H9 (cell line): ENCODE data around the gene PIPOX. TPM values are rescaled to one million over a fixed set of nuclear protein-coding genes. Genes with fewer than 3 reads are reported as not detected.

Source experiments
- DNase-seq: peaks from one replicate; pipeline ENCODE4 v3.0.0-alpha.2; 2017
- H2AFZ ChIP-seq: one replicate; pipeline ENCODE4 v1.6.1; 2013; ENCODE audit warnings: mild to moderate bottlenecking, low read length, control low read depth, moderate library complexity
- H2AK5ac ChIP-seq: 2 replicates; pipeline ENCODE4 v1.6.1; 2013; ENCODE audit warnings: low read length, control low read depth, mixed read lengths; ENCODE audit not compliant: insufficient read length
- H2BK120ac ChIP-seq: one replicate; pipeline ENCODE4 v1.6.1; 2013; ENCODE audit warnings: low read depth, mild to moderate bottlenecking, low read length, control low read depth, inconsistent platforms; ENCODE audit not compliant: poor library complexity, severe bottlenecking
- H2BK12ac ChIP-seq: 2 replicates; pipeline ENCODE4 v1.6.1; 2013; ENCODE audit warnings: low read length, control low read depth, mixed read lengths, low read depth; ENCODE audit not compliant: insufficient read length
- H2BK15ac ChIP-seq: 2 replicates; pipeline ENCODE4 v1.6.1; 2013; ENCODE audit warnings: low read depth, low read length, control low read depth
- H2BK20ac ChIP-seq: one replicate; pipeline ENCODE4 v1.6.1; 2013; ENCODE audit warnings: low read depth, mild to moderate bottlenecking, low read length, control low read depth, inconsistent platforms; ENCODE audit not compliant: poor library complexity, severe bottlenecking
- H2BK5ac ChIP-seq: 2 replicates; pipeline ENCODE4 v1.6.1; 2013; ENCODE audit warnings: low read length, control low read depth, mixed read lengths; ENCODE audit not compliant: insufficient read length
- H3K14ac ChIP-seq: 2 replicates; pipeline ENCODE4 v1.6.1; 2013; ENCODE audit warnings: low read length, control low read depth; ENCODE audit not compliant: insufficient read depth
- H3K18ac ChIP-seq: 2 replicates; pipeline ENCODE4 v1.6.1; 2013; ENCODE audit warnings: low read depth, mild to moderate bottlenecking, mixed read lengths, low read length, control low read depth; ENCODE audit not compliant: insufficient read length
- H3K23ac ChIP-seq: 2 replicates; pipeline ENCODE4 v1.6.1; 2013; ENCODE audit warnings: low read length, control low read depth, mixed read lengths, low read depth; ENCODE audit not compliant: insufficient read length
- H3K23me2 ChIP-seq: 2 replicates; pipeline ENCODE4 v1.6.1; 2013; ENCODE audit warnings: low read depth, mild to moderate bottlenecking, mixed read lengths, low read length, control low read depth; ENCODE audit not compliant: insufficient read length, poor library complexity, severe bottlenecking
- H3K27ac ChIP-seq: 2 replicates; pipeline ENCODE4 v1.5.1; 2013; ENCODE audit warnings: low read length, control low read depth, mixed read lengths, low read depth; ENCODE audit not compliant: insufficient read length
- H3K27me3 ChIP-seq: 2 replicates; pipeline ENCODE4 v1.6.1; 2013; ENCODE audit warnings: low read length, control low read depth, inconsistent platforms; ENCODE audit not compliant: insufficient read depth
- H3K4ac ChIP-seq: 2 replicates; pipeline ENCODE4 v1.6.1; 2013; ENCODE audit warnings: low read depth, mild to moderate bottlenecking, control low read depth, inconsistent platforms, low read length, moderate library complexity
- H3K4me1 ChIP-seq: 2 replicates; pipeline ENCODE4 v1.6.1; 2013; ENCODE audit warnings: low read length, control low read depth, inconsistent platforms; ENCODE audit not compliant: insufficient read depth
- H3K4me2 ChIP-seq: 2 replicates; pipeline ENCODE4 v1.6.1; 2013; ENCODE audit warnings: low read length, control low read depth, mixed read lengths; ENCODE audit not compliant: insufficient read length, insufficient read depth
- H3K56ac ChIP-seq: 2 replicates; pipeline ENCODE4 v1.6.1; 2013; ENCODE audit warnings: low read depth, mild to moderate bottlenecking, mixed read lengths, low read length, control low read depth; ENCODE audit not compliant: insufficient read length
- H3K79me1 ChIP-seq: 2 replicates; pipeline ENCODE4 v1.6.1; 2013; ENCODE audit warnings: low read depth, mild to moderate bottlenecking, moderate library complexity, low read length, control low read depth, inconsistent platforms; ENCODE audit not compliant: insufficient read depth, poor library complexity, severe bottlenecking
- H3K79me2 ChIP-seq: 2 replicates; pipeline ENCODE4 v1.6.1; 2013; ENCODE audit warnings: low read length, control low read depth, inconsistent platforms; ENCODE audit not compliant: insufficient read depth
- H3K9ac ChIP-seq: 2 replicates; pipeline ENCODE4 v1.6.1; 2013; ENCODE audit warnings: low read length, control low read depth, mixed read lengths; ENCODE audit not compliant: insufficient read length; ENCODE audit errors: extremely low read depth
- H3K9me3 ChIP-seq: one replicate; pipeline ENCODE4 v1.6.1; 2013; ENCODE audit warnings: low read depth, low read length, inconsistent platforms; ENCODE audit not compliant: control insufficient read depth
- H3T11ph ChIP-seq: one replicate; pipeline ENCODE4 v1.6.1; 2013; ENCODE audit warnings: mild to moderate bottlenecking, low read length, control low read depth, inconsistent platforms
- H4K20me1 ChIP-seq: one replicate; pipeline ENCODE4 v1.6.1; 2013; ENCODE audit not compliant: control insufficient read depth, insufficient read length, insufficient read depth
- H4K5ac ChIP-seq: 2 replicates; pipeline ENCODE4 v1.6.1; 2013; ENCODE audit warnings: low read depth, mild to moderate bottlenecking, mixed read lengths, low read length, control low read depth; ENCODE audit not compliant: insufficient read length
- H4K8ac ChIP-seq: replicated peaks from 2 replicates; pipeline ENCODE4 v1.6.1; 2013; ENCODE audit warnings: low read length, control low read depth, mixed read lengths, low read depth; ENCODE audit not compliant: insufficient read length
- H4K91ac ChIP-seq: 2 replicates; pipeline ENCODE4 v1.6.1; 2013; ENCODE audit warnings: low read depth, mild to moderate bottlenecking, moderate library complexity, mixed read lengths, low read length, control low read depth; ENCODE audit not compliant: insufficient read length
- H3K27ac Mint-ChIP-seq, 3 experiments: 2 replicates in 2 of 3; 3 replicates in 1 of 3; pipeline ENCODE4 v1.8.0; 2020 to 2021; ENCODE audit warnings: mixed read lengths in 3 of 3, mild to moderate bottlenecking in 1 of 3, moderate library complexity in 1 of 3
- H3K27me3 Mint-ChIP-seq: 2 replicates; pipeline ENCODE4 v1.8.0; 2021; ENCODE audit warnings: low read depth, mild to moderate bottlenecking, moderate library complexity, mixed read lengths
- H3K36me3 Mint-ChIP-seq, 3 experiments: 2 replicates in 2 of 3; 3 replicates in 1 of 3; pipeline ENCODE4 v1.8.0; 2020 to 2021; ENCODE audit warnings: low read depth in 3 of 3, mixed read lengths in 3 of 3; ENCODE audit not compliant: insufficient read depth in 1 of 3
- H3K4me1 Mint-ChIP-seq, 2 experiments: 2 replicates each; pipeline ENCODE4 v1.8.0; 2020; ENCODE audit warnings: mixed read lengths in 2 of 2
- H3K4me3 Mint-ChIP-seq, 2 experiments: 2 replicates in 1 of 2; 3 replicates in 1 of 2; pipeline ENCODE4 v1.8.0; 2020 to 2021; ENCODE audit warnings: mild to moderate bottlenecking in 2 of 2, mixed read lengths in 2 of 2, moderate library complexity in 1 of 2
- H3K9me3 Mint-ChIP-seq, 2 experiments: 2 replicates in 1 of 2; 3 replicates in 1 of 2; pipeline ENCODE4 v1.8.0; 2020; ENCODE audit warnings: mild to moderate bottlenecking in 2 of 2, mixed read lengths in 2 of 2, moderate library complexity in 1 of 2
- CTCF ChIP-seq: fragments of 200-600 bp; sonication (generic); conservative IDR thresholded peaks from 3 replicates; pipeline ENCODE4 v1.8.0; 2021; ENCODE audit warnings: antibody characterized with exemption, mild to moderate bottlenecking
- WGBS: extraction: QIAGEN DNeasy Blood & Tissue Kit; methylation state at CpG from one replicate; pipeline ENCODE4 v1.1.7; 2013; ENCODE audit warnings: missing lambda C conversion rate, low lambda C conversion rate, mixed read lengths; ENCODE audit not compliant: insufficient read length; ENCODE audit errors: extremely low coverage; 5-methylcytosine and 5-hydroxymethylcytosine counted together
- total RNA-seq: library from RNA; stranded (reverse); gene quantifications from 2 replicates; pipeline ENCODE4 v1.2.1, GENCODE V29; 2021

PIPOX gene
- total RNA-seq, 1 experiment from 2014 or later, result 30.1 TPM

GRCh38 chr17:29041571-29041970 is 1.4 kb upstream of the PIPOX start:
- Histone ChIP-seq H4K20me1 (no peaks in the 10 kb centered on the region), H3K18ac (no peak overlapping the region), H3K56ac (no peak overlapping the region), H3K27me3 (no peaks in the 10 kb centered on the region), H2BK5ac (no peak overlapping the region), H3K4ac (no peak overlapping the region), H2BK12ac (no peak overlapping the region), H2BK15ac (no peak overlapping the region), H4K5ac (no peak overlapping the region), H4K8ac (no peak overlapping the region), H2BK120ac (no peak overlapping the region), H3T11ph (no peak overlapping the region), H2AK5ac (no peak overlapping the region), H3K4me1 (peaks cover 19% of the 10 kb centered on the region), H3K9me3 (no peaks in the 10 kb centered on the region), H2AFZ (no peak overlapping the region), H3K14ac (no peak overlapping the region), H4K91ac (no peak overlapping the region), H3K23ac (no peak overlapping the region), H3K4me2 (no peak overlapping the region), H3K79me1 (no peaks in the 10 kb centered on the region), H3K27ac (peak overlapping the region; percentile 6), H3K23me2 (peaks cover 6% of the 10 kb centered on the region), H2BK20ac (no peak overlapping the region), H3K9ac (no peak overlapping the region), H3K79me2 (no peaks in the 10 kb centered on the region; the same call in 1 of the 2 replicates)
- DNase-seq, result no peak
- Mint-ChIP-seq H3K9me3 (no peaks in the 10 kb centered on the region), H3K4me3 (no peak overlapping the region), H3K4me1 (peaks cover 51 to 52% of the 10 kb centered on the region in 2 experiments), H3K27me3 (no peaks in the 10 kb centered on the region), H3K27ac (peak overlapping the region; percentile 92 to 98 (median 98); a peak in 6 of 7 replicates), H3K36me3 (peaks cover 5 to 18% (median 18%) of the 10 kb centered on the region in 3 experiments; a peak in 6 of 7 replicates)
- no peak for TF ChIP-seq CTCF
- no CpG with 5 or more reads among the region's 6 CpGs for WGBS
